RPMI8226 (cell line): ENCODE data around the gene MPP7.
"Not testable (repeated sequence)": the region's sequence is repeated elsewhere in the genome, so short reads cannot be mapped to it uniquely, and the experiment has no call there.

ENCODE experiments used
- DNase-seq: peaks from one replicate; pipeline ENCODE4 v3.0.0-alpha.2; 2015

MPP7 gene

GRCh38 chr10:28302638-28303488 is at the start of gene MPP7:
MPP7 (minus strand) TSS chr10:28303064; CDS start chr10:28238604, 64,460 bp downstream.
- peak; percentile 83 for DNase-seq

- no peak for DNase-seq
Measured at GRCh38 chr10:28349892-28350291, 47.0 kb upstream of the MPP7 start.

GRCh38 chr10:28343987-28344895 is 41.4 kb upstream of the MPP7 start:
- no peak for DNase-seq

DNA sequence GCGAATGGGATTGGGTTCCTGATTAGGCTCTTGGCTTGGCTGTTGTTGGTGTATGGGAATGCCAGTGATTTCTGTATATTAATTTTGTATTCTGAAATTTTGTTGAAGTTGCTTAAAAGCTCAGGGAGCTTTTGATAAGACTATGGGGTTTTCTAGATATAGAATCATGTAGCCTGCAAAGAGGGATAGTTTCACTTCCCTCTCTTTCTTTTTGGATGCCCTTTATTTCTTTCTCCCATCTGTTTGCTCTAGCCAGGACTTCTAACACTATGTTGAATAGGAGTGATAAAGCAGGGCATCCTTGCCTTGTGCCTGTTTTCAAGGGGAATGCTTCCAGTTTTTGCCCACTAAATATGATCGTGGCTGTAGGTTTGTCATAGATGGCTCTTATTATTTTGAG is 40.4 kb upstream of the MPP7 start:
- DNase-seq, result no peak

GRCh38 chr10:28341679-28342078 is 38.8 kb upstream of the MPP7 start:
- DNase-seq, result not testable (repeated sequence)

GRCh38 chr10:28332726-28333125 is 29.9 kb upstream of the MPP7 start:
- DNase-seq, result no peak

GRCh38 chr10:28331841-28332240 is 29.0 kb upstream of the MPP7 start:
- DNase-seq, result no peak

DNA sequence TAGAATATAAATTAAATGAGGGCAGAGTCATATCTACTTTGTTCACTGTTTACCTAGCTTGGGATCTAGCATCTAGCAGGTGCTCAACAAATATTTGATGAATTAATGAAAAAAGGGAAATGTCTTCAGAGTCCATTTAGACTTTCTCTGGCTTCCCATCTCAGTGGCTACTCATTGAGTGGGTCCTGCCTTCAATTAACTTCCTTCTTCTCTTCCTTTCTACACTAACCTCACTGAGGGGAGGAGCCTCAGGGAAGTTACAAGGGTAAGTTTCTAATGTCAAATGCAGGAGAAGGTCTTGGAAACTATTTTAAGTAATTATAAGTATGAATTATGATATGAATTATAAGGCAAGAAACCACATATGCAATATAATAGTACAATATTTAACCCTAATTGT is 28.2 kb upstream of the MPP7 start:
- no peak for DNase-seq

GRCh38 chr10:28328346-28328745 is 25.5 kb upstream of the MPP7 start:
- DNase-seq, result no peak

- DNase-seq, result no peak
Measured at GRCh38 chr10:28327491-28327880, 24.6 kb upstream of the MPP7 start.

- no peak for DNase-seq
Measured at GRCh38 chr10:28326516-28327490, 23.9 kb upstream of the MPP7 start.

DNA sequence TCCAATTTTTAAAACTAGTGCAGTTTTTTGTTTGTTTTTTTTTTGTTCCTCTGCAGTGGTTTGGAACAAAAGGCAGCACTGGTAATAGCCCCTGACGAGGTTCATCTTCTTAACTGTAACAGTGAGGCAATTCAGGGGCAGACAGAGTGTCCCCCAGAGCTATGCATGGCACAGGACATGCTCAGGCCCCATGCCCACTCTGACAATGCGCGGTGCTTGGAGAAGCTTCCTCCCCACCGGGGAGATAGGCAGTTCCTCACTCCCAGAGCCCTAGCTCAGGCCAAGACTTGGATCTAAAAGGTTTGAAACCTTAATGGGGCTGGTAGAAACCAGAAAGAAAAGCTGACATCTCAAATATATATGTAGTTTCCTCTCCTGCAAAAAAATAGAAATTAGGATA is 17.9 kb upstream of the MPP7 start:
- no peak for DNase-seq

DNA sequence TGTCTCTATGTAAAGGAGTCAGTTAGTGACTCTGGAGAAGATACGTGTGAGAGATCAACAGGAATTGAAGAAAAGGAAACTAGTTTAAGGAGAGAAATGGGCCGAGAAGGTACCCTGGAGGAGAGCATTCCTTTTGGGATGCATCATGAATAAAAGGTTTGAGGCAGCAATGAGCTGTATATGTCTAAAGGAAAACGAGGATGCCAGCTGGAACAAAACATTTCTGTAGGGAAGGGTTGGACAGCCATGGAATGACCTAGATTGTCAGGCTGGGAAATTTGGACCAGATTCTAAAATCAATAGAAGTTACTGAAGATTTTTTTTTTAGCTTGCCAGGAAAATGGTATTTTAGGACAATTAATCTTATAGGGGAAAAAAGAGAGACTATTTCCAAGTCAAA is 17.2 kb upstream of the MPP7 start:
- no peak for DNase-seq

GRCh38 chr10:28319061-28319460 is 16.2 kb upstream of the MPP7 start:
- DNase-seq, result not testable (repeated sequence)

- no peak for DNase-seq
Measured at GRCh38 chr10:28318626-28319025, 15.8 kb upstream of the MPP7 start.

DNA sequence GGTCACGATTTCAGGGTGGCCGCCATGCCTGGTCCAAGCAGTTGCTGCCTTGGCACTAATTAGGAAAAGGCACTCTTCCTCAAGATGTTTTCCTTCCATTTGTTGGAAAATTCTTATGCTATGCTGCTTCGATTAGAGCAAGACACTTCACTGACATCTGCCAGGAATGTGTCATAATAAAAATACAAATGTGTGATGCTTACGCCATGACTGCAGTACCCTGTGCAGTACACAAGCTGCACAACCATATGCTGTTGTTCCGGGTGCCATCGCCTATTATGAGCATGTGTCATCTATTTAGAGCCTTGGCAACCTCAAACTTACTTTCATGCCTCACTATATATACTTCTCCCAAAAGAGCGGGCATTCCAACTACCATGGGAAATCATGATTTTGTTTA is 14.9 kb upstream of the MPP7 start:
- DNase-seq, result no peak

DNA sequence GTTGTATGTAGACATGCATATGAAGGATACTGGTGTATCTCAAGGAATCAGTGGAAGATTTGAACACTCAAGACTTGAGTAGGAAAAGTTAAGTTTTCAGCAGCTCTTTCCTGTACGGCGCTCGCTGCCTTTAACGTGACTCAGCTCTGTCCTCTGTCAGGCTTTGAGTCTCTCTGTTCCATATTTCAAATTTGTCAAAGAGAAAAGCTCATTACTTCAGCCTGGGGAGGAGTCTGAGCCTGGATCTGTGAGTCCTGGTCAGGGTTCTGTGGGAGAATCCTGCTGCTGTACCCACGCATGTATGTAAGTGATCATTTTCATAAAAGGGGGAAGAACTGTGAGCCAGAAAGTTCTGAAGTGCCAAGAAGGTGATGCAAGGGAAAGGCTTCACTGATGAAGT is 13.8 kb upstream of the MPP7 start:
- no peak for DNase-seq

GRCh38 chr10:28315140-28315539 is 12.3 kb upstream of the MPP7 start:
- DNase-seq, result no peak

GRCh38 chr10:28314211-28314610 is 11.3 kb upstream of the MPP7 start:
- no peak for DNase-seq

- no peak for DNase-seq
Measured at GRCh38 chr10:28312572-28312971, 9.7 kb upstream of the MPP7 start.

DNA sequence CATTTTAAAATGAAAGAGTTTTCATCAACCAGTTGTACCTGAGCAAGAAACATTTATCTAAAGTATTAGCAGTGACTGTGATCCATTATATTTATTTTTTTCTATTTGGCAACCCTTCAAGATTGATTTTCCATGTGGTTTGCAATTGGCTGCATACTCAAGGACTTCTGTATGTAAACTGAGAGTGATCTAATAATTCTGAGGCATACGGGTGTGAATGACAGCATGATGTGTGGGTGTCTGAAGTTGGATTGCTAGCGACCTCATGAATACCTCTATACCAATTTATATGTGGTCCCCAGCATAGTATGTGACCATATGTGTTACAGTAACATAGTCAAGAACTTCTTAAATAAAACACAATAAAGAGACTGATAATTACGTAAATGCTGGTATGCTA is 8.2 kb upstream of the MPP7 start:
- no peak for DNase-seq

DNA sequence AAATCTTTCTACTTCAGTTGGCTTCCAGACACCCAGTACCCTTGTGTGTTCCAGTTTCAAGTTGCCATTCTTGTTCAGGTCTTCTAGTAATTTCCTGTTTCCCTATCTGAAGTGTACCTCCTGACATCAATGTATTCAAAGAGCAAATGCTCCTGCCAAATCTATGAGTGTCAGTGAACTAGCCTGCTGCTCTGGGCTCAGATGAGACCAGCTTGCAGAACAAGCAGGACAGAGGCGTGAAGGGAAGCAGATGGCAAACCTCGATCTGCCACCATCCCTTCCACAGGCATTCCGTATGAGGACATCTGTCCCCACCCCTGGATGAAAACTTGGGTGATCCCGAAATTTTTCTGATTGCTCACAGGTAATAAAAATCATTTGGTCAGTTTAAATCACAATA is 4.4 kb upstream of the MPP7 start:
- no peak for DNase-seq

GRCh38 chr10:28305553-28305952 is 2.7 kb upstream of the MPP7 start:
- DNase-seq, result no peak
